NK-92 (cell line): ENCODE measurements around the gene MARCHF3.
"Not testable (repeated sequence)": the region's sequence is repeated elsewhere in the genome, so short reads cannot be mapped to it uniquely, and the experiment has no call there.

ENCODE experiments used
- DNase-seq: peaks from one replicate; lab custom pipeline; 2025; ENCODE audit not compliant: unreplicated experiment; lab: John Stamatoyannopoulos, UW

Gene MARCHF3

GRCh38 chr5:127051591-127051990 is 21.2 kb upstream of the MARCHF3 start:
- no peak for DNase-seq

- DNase-seq, result no peak
Observed at GRCh38 chr5:127046343-127047072, 16.1 kb upstream of the MARCHF3 start.

- no peak for DNase-seq
Observed at GRCh38 chr5:127042593-127042992, 12.2 kb upstream of the MARCHF3 start.

- no peak for DNase-seq
Observed at GRCh38 chr5:127041571-127041970, 11.2 kb upstream of the MARCHF3 start.

- DNase-seq, result no peak
Observed at GRCh38 chr5:127040796-127041520, 10.6 kb upstream of the MARCHF3 start.

GRCh38 chr5:127038550-127038949 is 8.2 kb upstream of the MARCHF3 start:
- DNase-seq, result no peak

- DNase-seq, result no peak
Observed at GRCh38 chr5:127031863-127032232, 1.5 kb upstream of the MARCHF3 start.

GRCh38 chr5:127031147-127031862 is 947 bp upstream of the MARCHF3 start:
- no peak for DNase-seq

GRCh38 chr5:127029581-127030258 is 638 bp downstream of the MARCHF3 start:
- DNase-seq, result no peak

GRCh38 chr5:127028822-127029457 is 1.4 kb downstream of the MARCHF3 start:
- no peak for DNase-seq

GRCh38 chr5:127027539-127027938 is 2.8 kb downstream of the MARCHF3 start:
- DNase-seq, result no peak

GRCh38 chr5:127026166-127026565 is 4.2 kb downstream of the MARCHF3 start:
- DNase-seq, result no peak

GRCh38 chr5:127025467-127025866 is 4.9 kb downstream of the MARCHF3 start:
- DNase-seq, result no peak

GRCh38 chr5:127024821-127025220 is 5.5 kb downstream of the MARCHF3 start:
- DNase-seq, result no peak

GRCh38 chr5:127023552-127024191 is 6.7 kb downstream of the MARCHF3 start:
- DNase-seq, result not testable (repeated sequence)

GRCh38 chr5:127022846-127023245 is 7.5 kb downstream of the MARCHF3 start:
- DNase-seq, result no peak

GRCh38 chr5:127019928-127020327 is 10.4 kb downstream of the MARCHF3 start:
- no peak for DNase-seq

GRCh38 chr5:127016722-127017121 is 13.6 kb downstream of the MARCHF3 start:
- not testable (repeated sequence) for DNase-seq

- DNase-seq, result no peak
Observed at GRCh38 chr5:127015716-127016115, 14.6 kb downstream of the MARCHF3 start.

GRCh38 chr5:127014573-127014972 is 15.8 kb downstream of the MARCHF3 start:
- DNase-seq, result no peak
